ENCODE data around the gene C20orf141.

GRCh38 chr20:2864626-2865025, 49.8 kb downstream of the C20orf141 start:
- TF ChIP-seq SMC3 (IDR thresholded peaks at IDR 0.05; ENCODE audit: low read depth, low read length) (no peak), RAD21 (IDR thresholded peaks at IDR 0.05; ENCODE audit: low read length) (no peak), POLR2A (IDR thresholded peaks at IDR 0.05; ENCODE audit: low read depth, low read length) (no peak), RCOR1 (IDR thresholded peaks at IDR 0.05; ENCODE audit: insufficient replicate concordance, low read length) (no peak)
- TF ChIP-seq, protein P1, sequence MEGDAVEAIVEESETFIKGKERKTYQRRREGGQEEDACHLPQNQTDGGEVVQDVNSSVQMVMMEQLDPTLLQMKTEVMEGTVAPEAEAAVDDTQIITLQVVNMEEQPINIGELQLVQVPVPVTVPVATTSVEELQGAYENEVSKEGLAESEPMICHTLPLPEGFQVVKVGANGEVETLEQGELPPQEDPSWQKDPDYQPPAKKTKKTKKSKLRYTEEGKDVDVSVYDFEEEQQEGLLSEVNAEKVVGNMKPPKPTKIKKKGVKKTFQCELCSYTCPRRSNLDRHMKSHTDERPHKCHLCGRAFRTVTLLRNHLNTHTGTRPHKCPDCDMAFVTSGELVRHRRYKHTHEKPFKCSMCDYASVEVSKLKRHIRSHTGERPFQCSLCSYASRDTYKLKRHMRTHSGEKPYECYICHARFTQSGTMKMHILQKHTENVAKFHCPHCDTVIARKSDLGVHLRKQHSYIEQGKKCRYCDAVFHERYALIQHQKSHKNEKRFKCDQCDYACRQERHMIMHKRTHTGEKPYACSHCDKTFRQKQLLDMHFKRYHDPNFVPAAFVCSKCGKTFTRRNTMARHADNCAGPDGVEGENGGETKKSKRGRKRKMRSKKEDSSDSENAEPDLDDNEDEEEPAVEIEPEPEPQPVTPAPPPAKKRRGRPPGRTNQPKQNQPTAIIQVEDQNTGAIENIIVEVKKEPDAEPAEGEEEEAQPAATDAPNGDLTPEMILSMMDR (conservative IDR thresholded peaks at IDR 0.05; ENCODE audit: low read depth, low read length) = no peak
